Fibroblast of the aortic adventitia (primary cell): ENCODE results near the gene IFT22. TPM values are rescaled to one million over a fixed set of nuclear protein-coding genes. Genes with fewer than 3 reads are reported as not detected.
"Not testable (repeated sequence)": the region's sequence is repeated elsewhere in the genome, so short reads cannot be mapped to it uniquely, and the experiment has no call there.

Source experiments
- DNase-seq: peaks from one replicate; pipeline ENCODE4 v3.0.0-alpha.2; 2010; ENCODE audit warnings: low read depth
- H3K4me3 ChIP-seq: 2 replicates; pipeline ENCODE4 v1.5.1; 2011; ENCODE audit warnings: low read depth, mild to moderate bottlenecking, control low read depth, low read length, moderate library complexity
- CTCF ChIP-seq: IDR thresholded peaks from 2 replicates; pipeline ENCODE4 v1.5.1; 2011; ENCODE audit warnings: mild to moderate bottlenecking, low read length, control low read depth, inconsistent platforms; ENCODE audit not compliant: insufficient read depth
- small RNA-seq: library from RNA; depleted of rRNA; stranded (forward); fragments of <200 nt; gene quantifications from one replicate; pipeline ENCODE3, GENCODE V24; 2012
- total RNA-seq: library from RNA; depleted of rRNA; stranded (reverse); fragments of >200 nt; gene quantifications from 2 replicates; pipeline ENCODE4 v1.2.3, GENCODE V29; 2012; ENCODE audit warnings: low replicate concordance

Gene IFT22
- total RNA-seq, 1 donor, result 38.1 TPM

GRCh38 chr7:101271021-101271420 lies 50.6 kb downstream of the IFT22 start:
- no peak overlapping the region for H3K4me3 ChIP-seq
- no peak for TF ChIP-seq CTCF
- no peak for DNase-seq

- TF ChIP-seq CTCF, result no peak
- H3K4me3 ChIP-seq, result no peak overlapping the region
- no peak for DNase-seq
Observed at GRCh38 chr7:101269664-101270063, 51.9 kb downstream of the IFT22 start.

- H3K4me3 ChIP-seq, result no peak overlapping the region
- no peak for TF ChIP-seq CTCF
- DNase-seq, result no peak
Observed at GRCh38 chr7:101265622-101266516, 55.7 kb downstream of the IFT22 start.

- peak; percentile 8 for DNase-seq
- not testable (repeated sequence) for H3K4me3 ChIP-seq
Observed at GRCh38 chr7:101264102-101264706, 57.4 kb downstream of the IFT22 start.

Small RNAs within 50 kb of the gene (small RNA-seq; reads per million reads assigned to genes)
- not detected for gene RNU6-1104P

Other genes starting within 250 kb of the IFT22 start
- gene TRIM56, start 236.3 kb downstream of the IFT22 start, total RNA-seq, result 10.0 and 17.2 TPM in 2 replicates
- gene SERPINE1, start 194.7 kb downstream of the IFT22 start, total RNA-seq, result 23.1 and 341 TPM in 2 replicates
- gene AP1S1, start 167.3 kb downstream of the IFT22 start, total RNA-seq, result 34.9 and 77.5 TPM in 2 replicates
- not detected in 2 replicates for gene VGF, start 156.2 kb downstream of the IFT22 start, total RNA-seq
- gene NAT16, start 141.5 kb downstream of the IFT22 start, total RNA-seq, result not detected in 2 replicates
- not detected in 2 replicates for gene MOGAT3, start 120.8 kb downstream of the IFT22 start, total RNA-seq
- gene PLOD3, start 104.2 kb downstream of the IFT22 start, total RNA-seq, result 31.3 and 45.5 TPM in 2 replicates
- gene ZNHIT1, start 103.6 kb downstream of the IFT22 start, total RNA-seq, result 75.6 and 98.2 TPM in 2 replicates
- gene CLDN15, start 84.0 kb downstream of the IFT22 start, total RNA-seq, result 3.0 TPM in 2 replicates
- gene FIS1, start 76.7 kb downstream of the IFT22 start, total RNA-seq, result 90.5 and 123 TPM in 2 replicates
- not detected in 2 replicates for gene COL26A1, start 41.1 kb upstream of the IFT22 start, total RNA-seq